HepG2 (cell line): ENCODE data around the gene PFN1. TPM values are rescaled to one million over a fixed set of nuclear protein-coding genes. Genes with fewer than 3 reads are reported as not detected.

Experiments
- ATAC-seq: fragments of 200-7000 bp; cut with Tn5 transposase; 3 replicates; pipeline ENCODE4 v1.9.1; 2020; ENCODE audit warnings: mild to moderate bottlenecking, moderate library complexity
- BruUV-seq: library from RNA; stranded (reverse); fragments of 400-500 nt; replicated peaks from 2 replicates; lab custom pipeline; 2021; lab: Mats Ljungman, UMichigan
- CTCF ChIA-PET: fragments of 300-600 bp; formaldehyde crosslinking; extraction: SDS; loops from one replicate; lab custom pipeline; 2021; ENCODE audit warnings: low total read pairs, inconsistent platforms, low intra/inter-chr PET ratio; lab: Yijun Ruan, JAX
- POLR2A ChIA-PET: fragments of 350-600 bp; sonication (Branson Sonifier 250); formaldehyde crosslinking; loops from one replicate; lab custom pipeline; 2020; ENCODE audit warnings: antibody characterized with exemption, inconsistent platforms; lab: Yijun Ruan, JAX
- DNase-seq: peaks from one replicate; pipeline ENCODE4 v3.0.0-alpha.2; 2015; ENCODE audit warnings: low spot score
- FAIRE-seq: peaks from 3 replicates; lab custom pipeline; 2011; peaks lifted over from hg19 to GRCh38; lab: Jason Lieb, UNC
- H2AFZ ChIP-seq: one replicate; pipeline ENCODE4 v1.6.1; 2011; ENCODE audit warnings: low read length, inconsistent platforms
- H3K27ac ChIP-seq: fragments of 300-600 bp; 3 replicates; pipeline ENCODE4 v1.8.0; 2011; ENCODE audit warnings: mixed run types, mild to moderate bottlenecking, mixed read lengths, low read length, inconsistent platforms; ENCODE audit not compliant: insufficient read depth; ENCODE audit errors: extremely low read length
- H3K27me3 ChIP-seq, 2 experiments: fragments of 200-600 bp in 1 of 2; 2 replicates in 1 of 2; 3 replicates in 1 of 2; pipeline versions ENCODE4 v1.6.0 to v1.8.0; 2011; ENCODE audit warnings: low read length in 2 of 2, mild to moderate bottlenecking in 2 of 2, moderate library complexity in 2 of 2, inconsistent platforms in 1 of 2; ENCODE audit not compliant: insufficient read depth in 2 of 2, control insufficient read depth in 1 of 2
- H3K36me3 ChIP-seq, 2 experiments: fragments of 200-600 bp in 1 of 2; replicated peaks in 1 of 2; 2 replicates in 1 of 2; 3 replicates in 1 of 2; pipeline versions ENCODE4 v1.5.1 to v1.8.0; 2011; ENCODE audit warnings: low read length in 2 of 2, inconsistent platforms in 1 of 2; ENCODE audit not compliant: insufficient read depth in 2 of 2, control insufficient read depth in 1 of 2
- H3K4me1 ChIP-seq: 2 replicates; pipeline ENCODE4 v1.5.1; 2012; ENCODE audit warnings: low read length, inconsistent platforms; ENCODE audit not compliant: insufficient read depth
- H3K4me2 ChIP-seq: 2 replicates; pipeline ENCODE4 v1.6.0; 2011; ENCODE audit warnings: low read depth, low read length, inconsistent platforms
- H3K4me3 ChIP-seq, 3 experiments: fragments of 200-600 bp in 1 of 3; sonication (generic), shearing (Covaris generic) in 1 of 3; replicated peaks in 1 of 3; 2 replicates each; pipeline ENCODE4 v1.5.1; 2011 to 2016; ENCODE audit warnings: low read length in 3 of 3, inconsistent platforms in 2 of 3, low read depth in 2 of 3, mild to moderate bottlenecking in 2 of 3, control low read depth in 1 of 3, mixed read lengths in 1 of 3; ENCODE audit not compliant: insufficient read depth in 1 of 3
- H3K79me2 ChIP-seq: one replicate; pipeline ENCODE4 v1.6.1; 2011; ENCODE audit warnings: low read length, inconsistent platforms; ENCODE audit not compliant: insufficient read depth
- H3K9ac ChIP-seq: 2 replicates; pipeline ENCODE4 v1.6.0; 2011; ENCODE audit warnings: mild to moderate bottlenecking, low read depth, low read length, inconsistent platforms; ENCODE audit not compliant: insufficient read depth
- H3K9me3 ChIP-seq: 2 replicates; pipeline ENCODE4 v1.5.1; 2012; ENCODE audit warnings: mild to moderate bottlenecking, low read length
- H4K20me1 ChIP-seq: 2 replicates; pipeline ENCODE4 v1.6.0; 2011; ENCODE audit warnings: inconsistent platforms, mild to moderate bottlenecking, low read length, moderate library complexity; ENCODE audit not compliant: insufficient read depth
- ARNT ChIP-seq: fragments of 450-650 bp; IDR thresholded peaks from 2 replicates; pipeline ENCODE4 v1.6.1; 2017
- ATAD3A ChIP-seq: sonication (generic); formaldehyde crosslinking; IDR thresholded peaks from 2 replicates; pipeline ENCODE4 v1.4.0; 2020; ENCODE audit warnings: missing genetic modification reagents
- FOXP4 ChIP-seq: sonication (generic); formaldehyde crosslinking; IDR thresholded peaks from 2 replicates; pipeline ENCODE4 v1.4.0; 2020; ENCODE audit warnings: missing genetic modification reagents
- PRDM15 ChIP-seq: sonication (generic); formaldehyde crosslinking; IDR thresholded peaks from 2 replicates; pipeline ENCODE4 v1.4.0; 2020; ENCODE audit warnings: missing genetic modification reagents
- RNF219 ChIP-seq: sonication (generic); formaldehyde crosslinking; IDR thresholded peaks from 2 replicates; pipeline ENCODE4 v1.5.0; 2020; ENCODE audit warnings: mild to moderate bottlenecking, missing genetic modification reagents
- ZMAT3 ChIP-seq: sonication (generic); formaldehyde crosslinking; conservative IDR thresholded peaks from 2 replicates; pipeline ENCODE4 v1.7.0; 2021; ENCODE audit warnings: missing genetic modification reagents
- ZNF550 ChIP-seq: sonication (generic); formaldehyde crosslinking; IDR thresholded peaks from 2 replicates; pipeline ENCODE4 v1.4.0; 2020; ENCODE audit warnings: mild to moderate bottlenecking, missing genetic modification reagents, borderline replicate concordance
- WGBS: methylation state at CpG from one replicate; pipeline ENCODE4 v1.1.6; 2017; ENCODE audit warnings: low lambda C conversion rate; 5-methylcytosine and 5-hydroxymethylcytosine counted together
- in situ Hi-C: cut with HindIII; loops from 2 replicates; pipeline ENCODE4 v1.10.0; 2017; ENCODE audit warnings: low pct_unique_long_range_greater_than_20kb; ENCODE audit not compliant: extremely low pct_ligation_motif_present
- intact Hi-C: fragments of 100-400 bp; cut with micrococcal nuclease; formaldehyde crosslinking; loops from one replicate; pipeline ENCODE4 v1.10.0; 2022; ENCODE audit not compliant: unreplicated experiment
- polyA plus RNA-seq, 8 experiments: library from polyadenylated mRNA; depleted of rRNA in 3 of 8; stranded (reverse) in 7 of 8; unstranded in 1 of 8; fragments of >200 nt; fragmentation: Illumina TruSeq in 4 of 8; extraction: Trizol in 4 of 8; gene quantifications; 2 replicates each; pipeline versions ENCODE4 v1.2.1 to v1.2.3, GENCODE V29; 2011 to 2016; ENCODE audit warnings: low read depth in 4 of 8, missing spikeins in 1 of 8, mixed read lengths in 1 of 8; ENCODE audit not compliant: insufficient read depth in 1 of 8
- total RNA-seq, 5 experiments: library from RNA; depleted of rRNA; stranded (reverse); fragments of >200 nt; fragmentation: Illumina TruSeq; extraction: Trizol; gene quantifications; 2 replicates each; pipeline ENCODE4 v1.2.3, GENCODE V29; 2016; ENCODE audit warnings: low read depth in 1 of 5

The PFN1 gene
- total and polyA plus RNA-seq, 2 of the 13 experiments (the other 11 are each of a cell fraction or from before 2014, with no cell fraction given), result 494 to 613 TPM

GRCh38 chr17:4898351-4898750 lies 50.0 kb downstream of the PFN1 start (continued):
- no peak for TF ChIP-seq PRDM15 (CRISPR knock-in tag)

GRCh38 chr17:4897785-4898184 lies 50.5 kb downstream of the PFN1 start:
- Histone ChIP-seq H4K20me1 (no peaks in the 10 kb centered on the region), H3K9ac (no peak overlapping the region), H3K4me1 (peaks cover under 1% of the 10 kb centered on the region; the same call in 1 of the 2 replicates), H3K36me3 (peaks cover 26 to 46% of the 10 kb centered on the region in 2 experiments; a peak in 4 of 5 replicates), H3K27me3 (no peaks in the 10 kb centered on the region), H3K27ac (no peak overlapping the region), H3K4me2 (no peak overlapping the region), H3K79me2 (no peaks in the 10 kb centered on the region), H2AFZ (no peak overlapping the region), H3K9me3 (no peaks in the 10 kb centered on the region), H3K4me3 (no peak overlapping the region)
- BruUV-seq, result no TSS peak
- intact Hi-C loops (no loop called here), in situ Hi-C loops (loop anchor here (10.0 kb wide), 1 partner anchor 343 kb away; the partner anchor contains the start of gene MYBBP1A)
- ChIA-PET CTCF (no interaction called here), POLR2A (no interaction called here)
- FAIRE-seq (no peak), ATAC-seq (no peak), DNase-seq (no peak)
- WGBS, result 90% methylated on average over 5 of the region's 5 CpGs
- TF ChIP-seq RNF219 (no peak), FOXP4 (CRISPR knock-in tag) (no peak), ARNT (no peak), ATAD3A (CRISPR knock-in tag) (no peak), ZNF550 (no peak), ZMAT3 (no peak)
